ENCODE results near the gene C19orf67. TPM values are rescaled to one million over a fixed set of nuclear protein-coding genes. Genes with fewer than 3 reads are reported as not detected.

The C19orf67 gene
- total RNA-seq, 1 experiment from 2014 or later: not detected

DNA sequence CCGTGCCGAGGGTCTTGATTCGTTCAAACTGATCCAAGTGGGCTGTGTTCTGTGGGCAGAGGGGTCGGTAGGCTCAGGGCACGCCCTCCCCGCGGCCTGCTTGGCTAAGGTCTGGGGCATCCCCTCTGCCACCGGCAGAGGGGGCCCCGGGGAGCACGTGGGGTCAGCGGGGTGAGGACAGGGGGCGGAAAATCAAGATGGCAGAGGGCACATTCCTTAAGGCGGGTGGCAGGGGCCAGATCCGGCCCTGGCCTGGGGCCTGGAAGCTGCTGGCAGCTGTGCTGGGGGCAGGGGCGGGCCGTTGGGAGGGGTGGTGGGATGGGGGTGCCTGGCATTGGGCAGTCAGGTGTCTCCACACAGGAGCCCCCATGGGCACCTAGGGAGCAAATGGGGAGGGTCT, 21.3 kb upstream of the C19orf67 start:
- H3K27me3 Mint-ChIP-seq (ENCODE audit: insufficient read depth, unreplicated experiment): no peaks in the 10 kb centered on the region
- no peaks in the 10 kb centered on the region for H3K27me3 ChIP-seq (replicated peaks; ENCODE audit: control insufficient read depth, insufficient read depth, low read length)
- no peaks in the 10 kb centered on the region for H3K9me3 Mint-ChIP-seq (ENCODE audit: unreplicated experiment)
- TF ChIP-seq, protein P1, sequence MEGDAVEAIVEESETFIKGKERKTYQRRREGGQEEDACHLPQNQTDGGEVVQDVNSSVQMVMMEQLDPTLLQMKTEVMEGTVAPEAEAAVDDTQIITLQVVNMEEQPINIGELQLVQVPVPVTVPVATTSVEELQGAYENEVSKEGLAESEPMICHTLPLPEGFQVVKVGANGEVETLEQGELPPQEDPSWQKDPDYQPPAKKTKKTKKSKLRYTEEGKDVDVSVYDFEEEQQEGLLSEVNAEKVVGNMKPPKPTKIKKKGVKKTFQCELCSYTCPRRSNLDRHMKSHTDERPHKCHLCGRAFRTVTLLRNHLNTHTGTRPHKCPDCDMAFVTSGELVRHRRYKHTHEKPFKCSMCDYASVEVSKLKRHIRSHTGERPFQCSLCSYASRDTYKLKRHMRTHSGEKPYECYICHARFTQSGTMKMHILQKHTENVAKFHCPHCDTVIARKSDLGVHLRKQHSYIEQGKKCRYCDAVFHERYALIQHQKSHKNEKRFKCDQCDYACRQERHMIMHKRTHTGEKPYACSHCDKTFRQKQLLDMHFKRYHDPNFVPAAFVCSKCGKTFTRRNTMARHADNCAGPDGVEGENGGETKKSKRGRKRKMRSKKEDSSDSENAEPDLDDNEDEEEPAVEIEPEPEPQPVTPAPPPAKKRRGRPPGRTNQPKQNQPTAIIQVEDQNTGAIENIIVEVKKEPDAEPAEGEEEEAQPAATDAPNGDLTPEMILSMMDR (IDR thresholded peaks at IDR 0.05; ENCODE audit: insufficient read depth in 1 of 2, low read depth in 1 of 2, low read length in 1 of 2, severe bottlenecking in 1 of 2, unreplicated experiment in 1 of 2): no peak
- no peak overlapping the region for H3K27ac Mint-ChIP-seq (ENCODE audit: unreplicated experiment)
- no peak overlapping the region for H3K4me3 ChIP-seq (ENCODE audit: low read depth, low read length)
- no peaks in the 10 kb centered on the region for H3K36me3 ChIP-seq (ENCODE audit: control insufficient read depth, insufficient read depth, low read length)
- DNase-seq: no peak
- no peaks in the 10 kb centered on the region for H3K9me3 ChIP-seq
- no peaks in the 10 kb centered on the region for H3K4me1 ChIP-seq
- H3K4me3 Mint-ChIP-seq (ENCODE audit: unreplicated experiment): no peak overlapping the region
- ChIA-PET POLR2A (no interaction called here), CTCF (no interaction called here)
- no TSS peak for BruUV-seq (replicated peaks)
- H3K36me3 Mint-ChIP-seq (ENCODE audit: insufficient read depth, unreplicated experiment): no peaks in the 10 kb centered on the region
- no peaks in the 10 kb centered on the region for H3K4me1 Mint-ChIP-seq (ENCODE audit: low read depth, unreplicated experiment)
- intact Hi-C loops (cut with micrococcal nuclease; ENCODE audit: unreplicated experiment): no loop called here

DNA sequence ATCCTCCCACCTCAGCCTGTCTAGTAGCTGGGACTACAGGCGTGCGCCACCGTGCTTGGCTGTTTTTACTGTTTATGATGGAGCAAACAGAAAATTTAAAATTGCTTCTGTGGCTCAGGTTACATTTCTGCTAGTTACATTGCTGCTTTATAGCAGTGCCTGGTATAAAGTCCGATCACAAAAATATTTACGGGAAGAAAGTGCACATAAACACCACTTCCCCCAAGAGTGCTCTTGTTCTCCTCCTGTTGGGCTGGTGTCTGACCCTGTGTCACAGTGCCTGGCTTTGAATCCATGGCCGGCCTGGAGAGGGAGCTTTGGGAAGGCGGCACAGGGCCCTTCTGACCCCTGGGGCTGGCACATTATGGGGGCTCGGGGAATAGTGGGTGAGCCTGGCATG, 20.1 kb upstream of the C19orf67 start:
- TF ChIP-seq, protein P1 (IDR thresholded peaks at IDR 0.05; ENCODE audit: insufficient read depth in 1 of 2, low read depth in 1 of 2, low read length in 1 of 2, severe bottlenecking in 1 of 2, unreplicated experiment in 1 of 2): no peak
- Histone ChIP-seq H3K4me3 (ENCODE audit: low read depth, low read length) (no peak overlapping the region), H3K27me3 (replicated peaks; ENCODE audit: control insufficient read depth, insufficient read depth, low read length) (no peaks in the 10 kb centered on the region), H3K4me1 (no peaks in the 10 kb centered on the region), H3K36me3 (ENCODE audit: control insufficient read depth, insufficient read depth, low read length) (no peaks in the 10 kb centered on the region), H3K9me3 (no peaks in the 10 kb centered on the region)
- no peaks in the 10 kb centered on the region for H3K9me3 Mint-ChIP-seq (ENCODE audit: unreplicated experiment)
- H3K27me3 Mint-ChIP-seq (ENCODE audit: insufficient read depth, unreplicated experiment): no peaks in the 10 kb centered on the region
- ChIA-PET POLR2A (no interaction called here), CTCF (no interaction called here)
- H3K36me3 Mint-ChIP-seq (ENCODE audit: insufficient read depth, unreplicated experiment): no peaks in the 10 kb centered on the region
- no TSS peak for BruUV-seq (replicated peaks)
- no peak overlapping the region for H3K4me3 Mint-ChIP-seq (ENCODE audit: unreplicated experiment)
- H3K4me1 Mint-ChIP-seq (ENCODE audit: low read depth, unreplicated experiment): no peaks in the 10 kb centered on the region
- intact Hi-C loops (cut with micrococcal nuclease; ENCODE audit: unreplicated experiment): no loop called here
- DNase-seq: no peak
- H3K27ac Mint-ChIP-seq (ENCODE audit: unreplicated experiment): no peak overlapping the region

DNA sequence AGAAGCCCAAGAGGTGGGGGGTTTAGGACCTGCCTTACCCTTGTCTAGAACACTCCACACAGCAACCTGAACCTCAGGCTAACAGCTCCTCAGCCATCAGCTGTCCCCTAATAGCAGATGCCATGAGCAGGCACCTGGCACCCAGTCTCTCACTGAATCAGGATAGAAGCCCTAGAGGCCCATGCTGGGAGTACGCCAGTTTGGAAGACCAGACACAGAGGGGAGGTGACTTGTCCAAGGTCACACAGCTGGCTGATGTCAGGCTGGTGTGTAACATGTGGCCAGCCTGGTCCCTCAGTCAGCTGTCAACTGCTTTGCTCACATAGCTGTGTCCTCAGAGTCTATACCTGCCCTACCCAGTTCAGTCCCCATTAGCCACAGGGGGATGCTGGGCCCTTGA, 17.7 kb upstream of the C19orf67 start:
- Histone ChIP-seq H3K4me1 (no peaks in the 10 kb centered on the region), H3K36me3 (ENCODE audit: control insufficient read depth, insufficient read depth, low read length) (no peaks in the 10 kb centered on the region), H3K4me3 (ENCODE audit: low read depth, low read length) (no peak overlapping the region), H3K27me3 (replicated peaks; ENCODE audit: control insufficient read depth, insufficient read depth, low read length) (no peaks in the 10 kb centered on the region), H3K9me3 (no peaks in the 10 kb centered on the region)
- ChIA-PET POLR2A (no interaction called here), CTCF (no interaction called here)
- Mint-ChIP-seq H3K4me1 (ENCODE audit: low read depth, unreplicated experiment) (no peaks in the 10 kb centered on the region), H3K4me3 (ENCODE audit: unreplicated experiment) (no peak overlapping the region), H3K27ac (ENCODE audit: unreplicated experiment) (no peak overlapping the region), H3K27me3 (ENCODE audit: insufficient read depth, unreplicated experiment) (no peaks in the 10 kb centered on the region), H3K9me3 (ENCODE audit: unreplicated experiment) (no peaks in the 10 kb centered on the region), H3K36me3 (ENCODE audit: insufficient read depth, unreplicated experiment) (peaks cover under 1% of the 10 kb centered on the region)
- TF ChIP-seq, protein P1 (IDR thresholded peaks at IDR 0.05; ENCODE audit: insufficient read depth in 1 of 2, low read depth in 1 of 2, low read length in 1 of 2, severe bottlenecking in 1 of 2, unreplicated experiment in 1 of 2): no peak
- intact Hi-C loops (cut with micrococcal nuclease; ENCODE audit: unreplicated experiment): no loop called here
- DNase-seq: no peak
- no TSS peak for BruUV-seq (replicated peaks)
